ENCODE data around the gene COPZ2. TPM values are rescaled to one million over a fixed set of nuclear protein-coding genes. Genes with fewer than 3 reads are reported as not detected.

The COPZ2 gene
- total RNA-seq, 2 donors from 2014 or later = 7.0 to 43.5 TPM

- intact Hi-C loops (cut with DNase I) = loop anchor here (5.0 to 10.0 kb wide), 2 partner anchors 32 to 180 kb away; partner anchors contain the start of genes LRRC46 and MRPL10
- H3K27me3 ChIP-seq = no peaks in the 10 kb centered on the region
- 69% methylated on average over 8 of the region's 8 CpGs for WGBS, 2 donors
Observed at GRCh38 chr17:48014595-48015111, 22.9 kb downstream of the COPZ2 start.

DNA sequence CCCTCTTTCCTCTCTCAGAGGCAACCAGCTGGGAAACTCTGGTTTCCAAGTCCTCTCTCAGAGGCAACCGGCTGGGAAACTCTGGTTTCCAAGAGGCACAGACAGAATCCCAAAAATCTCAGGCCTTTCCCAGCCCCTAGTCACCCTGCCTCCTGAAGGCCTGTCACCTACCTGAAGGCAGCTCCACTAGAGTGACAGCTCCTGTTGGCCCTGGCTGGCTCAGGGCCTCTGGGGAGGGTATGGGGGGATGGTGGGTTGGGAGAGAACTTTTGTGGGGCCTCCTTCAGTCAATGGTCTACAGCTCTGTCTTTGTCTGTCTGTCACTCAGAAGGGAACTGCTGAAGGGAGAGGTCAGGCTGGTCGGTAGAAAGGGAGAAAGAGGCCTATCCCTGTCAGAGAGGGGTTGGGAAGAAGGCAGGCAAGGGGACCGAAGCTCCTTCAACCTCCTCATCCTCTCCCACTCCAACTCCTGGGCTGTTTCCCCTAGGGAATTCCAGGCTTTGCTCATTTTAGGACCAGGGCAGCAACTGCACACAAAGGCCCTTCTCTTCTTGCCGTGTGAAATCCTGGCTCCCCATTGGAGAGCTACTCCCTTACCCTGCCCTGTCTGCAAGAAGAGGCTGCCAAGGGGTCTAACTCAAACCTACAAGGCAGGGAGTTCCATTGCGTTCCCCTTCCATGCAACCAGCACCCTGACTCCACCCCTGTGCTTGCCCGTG, 23.6 kb downstream of the COPZ2 start:
- no peak for ATAC-seq
- Histone ChIP-seq H3K4me1 (peaks cover 8% of the 10 kb centered on the region), H3K27ac (no peak overlapping the region), H3K9me3 (no peaks in the 10 kb centered on the region), H3K36me3 (replicated peaks in 1 of 2; ENCODE audit: insufficient read depth in 1 of 2, low read depth in 2 of 2) (no peaks in the 10 kb centered on the region), H3K4me3 (no peak overlapping the region), H3K27me3 (no peaks in the 10 kb centered on the region)
- DNase-seq = no peak
- intact Hi-C loops (cut with DNase I) = loop anchor here (10.0 kb wide), 1 partner anchor 179 kb away; the partner anchor contains the start of genes LRRC46 and MRPL10
- WGBS, 2 donors = 82% methylated on average over 6 of the region's 6 CpGs
- TF ChIP-seq CTCF (IDR thresholded peaks at IDR 0.05) (no peak), POLR2A (IDR thresholded peaks at IDR 0.05) (no peak)

More at GRCh38 chr17:48014595-48015111, 22.9 kb downstream of the COPZ2 start:
- no peak overlapping the region for H3K27ac ChIP-seq
- no peak for ATAC-seq
- TF ChIP-seq POLR2A (IDR thresholded peaks at IDR 0.05) = no peak
- TF ChIP-seq CTCF (IDR thresholded peaks at IDR 0.05) = no peak
- no peak for DNase-seq
- no peaks in the 10 kb centered on the region for H3K9me3 ChIP-seq
- no peak overlapping the region for H3K4me3 ChIP-seq
- peaks cover 8% of the 10 kb centered on the region for H3K4me1 ChIP-seq
- H3K36me3 ChIP-seq (replicated peaks in 1 of 2; ENCODE audit: insufficient read depth in 1 of 2, low read depth in 2 of 2) = no peaks in the 10 kb centered on the region

GRCh38 chr17:48012654-48013053, 24.9 kb downstream of the COPZ2 start:
- no peak overlapping the region for H3K4me3 ChIP-seq
- ATAC-seq (peak; percentile 8), DNase-seq (no peak)
- H3K27me3 ChIP-seq = no peaks in the 10 kb centered on the region
- H3K4me1 ChIP-seq = peaks cover 8% of the 10 kb centered on the region
- intact Hi-C loops (cut with DNase I) = loop anchor here (10.0 kb wide), 1 partner anchor 178 kb away; the partner anchor contains the start of genes LRRC46 and MRPL10
- 32 to 51% methylated on average over 4 to 5 of the region's 5 CpGs for WGBS, 2 donors
- TF ChIP-seq CTCF (IDR thresholded peaks at IDR 0.05) (no peak), POLR2A (IDR thresholded peaks at IDR 0.05) (no peak)
- no peaks in the 10 kb centered on the region for H3K36me3 ChIP-seq (replicated peaks in 1 of 2; ENCODE audit: insufficient read depth in 1 of 2, low read depth in 2 of 2)
- H3K27ac ChIP-seq = no peak overlapping the region
- H3K9me3 ChIP-seq = no peaks in the 10 kb centered on the region

DNA sequence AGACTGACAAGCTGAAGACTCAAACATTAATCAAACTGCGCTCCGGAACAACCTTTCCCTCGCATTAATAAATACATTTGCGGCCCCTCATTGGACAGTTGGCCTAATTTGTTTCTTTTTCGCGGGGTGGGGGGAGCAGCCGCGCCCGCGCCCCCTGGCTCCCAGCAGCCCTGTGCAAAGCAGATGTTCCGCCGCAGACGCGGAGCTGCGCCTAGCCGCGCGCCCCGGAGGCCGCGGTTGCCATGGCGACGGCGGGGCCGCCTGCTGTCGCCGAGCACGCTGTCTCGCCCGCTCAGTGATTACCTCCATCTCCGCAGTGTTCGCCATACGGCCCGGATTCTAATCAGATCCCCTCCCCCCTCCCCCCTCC, 25.5 kb downstream of the COPZ2 start:
- Histone ChIP-seq H3K9me3 (no peaks in the 10 kb centered on the region), H3K36me3 (replicated peaks in 1 of 2; ENCODE audit: insufficient read depth in 1 of 2, low read depth in 2 of 2) (no peaks in the 10 kb centered on the region), H3K4me3 (no peak overlapping the region), H3K27me3 (no peaks in the 10 kb centered on the region), H3K4me1 (peaks cover 8% of the 10 kb centered on the region), H3K27ac (no peak overlapping the region)
- DNase-seq = peak; percentile 36 to 60 (median 47)
- intact Hi-C loops (cut with DNase I) = loop anchor here (10.0 kb wide), 1 partner anchor 177 kb away; the partner anchor contains the start of genes LRRC46 and MRPL10
- WGBS, 2 donors = 0 to 1% methylated on average over 10 to 34 of the region's 34 CpGs
- peak; percentile 70 for ATAC-seq
- TF ChIP-seq CTCF (IDR thresholded peaks at IDR 0.05) = no peak
- TF ChIP-seq POLR2A (IDR thresholded peaks at IDR 0.05) = no peak
